ENCODE results near the gene MEF2B. TPM values are rescaled to one million over a fixed set of nuclear protein-coding genes. Genes with fewer than 3 reads are reported as not detected.
"Not testable (repeated sequence)": the region's sequence is repeated elsewhere in the genome, so short reads cannot be mapped to it uniquely, and the experiment has no call there.

Gene MEF2B
- total RNA-seq, 6 donors from 2014 or later = 2.0 to 3.9 (median 3.1) TPM; not detected in 3

DNA sequence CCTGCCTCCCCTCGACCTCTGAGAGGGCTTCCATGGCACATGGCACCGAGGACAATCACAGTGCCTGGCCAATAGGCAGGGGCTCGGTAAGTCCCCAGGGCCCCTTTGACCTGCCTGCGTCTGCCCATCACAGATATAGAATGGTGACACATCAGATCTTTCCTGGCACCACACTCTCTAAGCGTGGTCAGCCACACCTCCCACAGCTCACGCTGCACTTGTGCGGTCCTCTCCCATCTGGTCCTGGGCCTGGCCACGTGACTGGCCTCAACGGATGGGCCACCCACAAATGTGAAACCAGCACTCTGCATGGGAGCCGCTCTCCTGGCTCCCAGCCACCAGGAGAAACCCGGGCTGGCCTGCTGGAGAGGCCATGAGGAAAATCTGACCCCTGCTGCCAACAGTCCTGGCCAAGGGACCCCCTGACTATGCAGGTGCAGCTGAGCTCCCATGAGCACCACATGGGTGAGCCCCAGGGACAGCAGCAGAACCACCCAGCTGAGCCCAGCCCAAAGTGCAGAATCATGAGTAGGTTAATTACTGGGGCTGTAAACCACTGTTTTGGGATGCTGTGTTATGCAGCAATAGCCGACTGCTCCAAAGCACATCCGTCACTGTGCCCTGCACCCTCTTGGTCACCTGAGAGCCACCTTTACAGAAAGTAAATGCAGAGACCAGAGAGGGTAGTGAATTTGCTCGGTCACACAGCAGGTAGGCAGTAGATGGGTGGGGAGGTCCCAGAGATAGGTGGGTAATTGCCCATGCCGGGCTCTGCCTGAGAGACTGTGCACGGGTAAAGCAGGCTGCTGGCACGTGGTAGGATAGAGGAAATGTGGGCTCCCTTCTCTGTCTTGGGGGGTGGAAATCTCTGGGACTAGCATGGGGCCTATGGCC is 9.7 kb upstream of the MEF2B start:
- WGBS, 2 donors = 88 to 97% methylated on average over 7 to 11 of the region's 17 CpGs
- H3K4me1 ChIP-seq = peaks cover 0 to 4% (median 0%) of the 10 kb centered on the region in 4 donors
- peaks cover 0 to 3% (median 0%) of the 10 kb centered on the region in 4 donors for H3K9me3 ChIP-seq
- H3K4me3 ChIP-seq = no peak overlapping the region
- H3K36me3 ChIP-seq = peaks cover 13 to 72% (median 47%) of the 10 kb centered on the region in 4 donors
- H3K27me3 ChIP-seq = no peaks in the 10 kb centered on the region
- TF ChIP-seq POLR2A (IDR thresholded peaks at IDR 0.05) (no peak), POLR2AphosphoS5 (IDR thresholded peaks at IDR 0.05) (no peak), EP300 (IDR thresholded peaks at IDR 0.05) (no peak)
- TF ChIP-seq, protein P1, sequence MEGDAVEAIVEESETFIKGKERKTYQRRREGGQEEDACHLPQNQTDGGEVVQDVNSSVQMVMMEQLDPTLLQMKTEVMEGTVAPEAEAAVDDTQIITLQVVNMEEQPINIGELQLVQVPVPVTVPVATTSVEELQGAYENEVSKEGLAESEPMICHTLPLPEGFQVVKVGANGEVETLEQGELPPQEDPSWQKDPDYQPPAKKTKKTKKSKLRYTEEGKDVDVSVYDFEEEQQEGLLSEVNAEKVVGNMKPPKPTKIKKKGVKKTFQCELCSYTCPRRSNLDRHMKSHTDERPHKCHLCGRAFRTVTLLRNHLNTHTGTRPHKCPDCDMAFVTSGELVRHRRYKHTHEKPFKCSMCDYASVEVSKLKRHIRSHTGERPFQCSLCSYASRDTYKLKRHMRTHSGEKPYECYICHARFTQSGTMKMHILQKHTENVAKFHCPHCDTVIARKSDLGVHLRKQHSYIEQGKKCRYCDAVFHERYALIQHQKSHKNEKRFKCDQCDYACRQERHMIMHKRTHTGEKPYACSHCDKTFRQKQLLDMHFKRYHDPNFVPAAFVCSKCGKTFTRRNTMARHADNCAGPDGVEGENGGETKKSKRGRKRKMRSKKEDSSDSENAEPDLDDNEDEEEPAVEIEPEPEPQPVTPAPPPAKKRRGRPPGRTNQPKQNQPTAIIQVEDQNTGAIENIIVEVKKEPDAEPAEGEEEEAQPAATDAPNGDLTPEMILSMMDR (IDR thresholded peaks at IDR 0.05) = no peak
- no peak for ATAC-seq (ENCODE audit: low FRiP score in 2 of 2)
- no peak overlapping the region for H3K27ac ChIP-seq
- DNase-seq = no peak

GRCh38 chr19:19176950-19177349 is 6.9 kb upstream of the MEF2B start:
- peaks cover 0 to 3% (median 0%) of the 10 kb centered on the region in 4 donors for H3K9me3 ChIP-seq
- DNase-seq = no peak
- peaks cover 0 to 7% (median 2%) of the 10 kb centered on the region in 4 donors for H3K4me1 ChIP-seq
- H3K27me3 ChIP-seq = no peaks in the 10 kb centered on the region
- no peak overlapping the region for H3K4me3 ChIP-seq
- ATAC-seq (ENCODE audit: low FRiP score in 2 of 2) = no peak
- peaks cover 6 to 56% (median 40%) of the 10 kb centered on the region in 4 donors for H3K36me3 ChIP-seq
- H3K27ac ChIP-seq = no peak overlapping the region
- 87 to 100% methylated on average over 3 to 8 of the region's 8 CpGs for WGBS, 2 donors
- TF ChIP-seq POLR2AphosphoS5 (IDR thresholded peaks at IDR 0.05) (no peak), POLR2A (IDR thresholded peaks at IDR 0.05) (no peak), EP300 (IDR thresholded peaks at IDR 0.05) (no peak)
- TF ChIP-seq, protein P1 (IDR thresholded peaks at IDR 0.05) = no peak

DNA sequence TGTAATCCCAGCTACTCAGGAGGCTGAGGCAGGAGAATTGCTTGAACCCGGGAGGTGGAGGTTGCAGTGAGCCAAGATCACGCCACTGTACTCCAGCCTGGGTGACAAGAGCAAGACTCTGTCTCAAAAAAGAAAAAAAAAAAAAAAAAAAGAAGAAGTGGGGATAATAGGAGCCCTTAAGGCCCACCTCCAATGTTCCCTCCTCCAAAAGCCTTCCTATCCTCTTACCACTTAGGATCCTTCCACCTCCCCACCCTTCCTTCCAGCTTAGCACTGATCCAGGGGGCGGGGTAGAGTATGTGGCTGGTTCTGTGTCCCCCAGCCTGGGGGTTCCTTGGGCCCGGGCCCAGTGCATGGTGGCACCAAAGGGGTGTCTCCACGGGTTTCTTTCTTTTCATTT is 3.2 kb upstream of the MEF2B start:
- ATAC-seq (ENCODE audit: low FRiP score in 2 of 2); DNase-seq; H3K4me3 ChIP-seq; H3K27ac ChIP-seq; H3K27me3 ChIP-seq; H3K9me3 ChIP-seq: not testable (repeated sequence)
- Histone ChIP-seq H3K4me1 (peaks cover 7 to 17% (median 11%) of the 10 kb centered on the region in 4 donors), H3K36me3 (peaks cover 3 to 22% (median 17%) of the 10 kb centered on the region in 4 donors)
- 92 to 96% methylated on average over 5 of the region's 5 CpGs for WGBS, 2 donors

DNA sequence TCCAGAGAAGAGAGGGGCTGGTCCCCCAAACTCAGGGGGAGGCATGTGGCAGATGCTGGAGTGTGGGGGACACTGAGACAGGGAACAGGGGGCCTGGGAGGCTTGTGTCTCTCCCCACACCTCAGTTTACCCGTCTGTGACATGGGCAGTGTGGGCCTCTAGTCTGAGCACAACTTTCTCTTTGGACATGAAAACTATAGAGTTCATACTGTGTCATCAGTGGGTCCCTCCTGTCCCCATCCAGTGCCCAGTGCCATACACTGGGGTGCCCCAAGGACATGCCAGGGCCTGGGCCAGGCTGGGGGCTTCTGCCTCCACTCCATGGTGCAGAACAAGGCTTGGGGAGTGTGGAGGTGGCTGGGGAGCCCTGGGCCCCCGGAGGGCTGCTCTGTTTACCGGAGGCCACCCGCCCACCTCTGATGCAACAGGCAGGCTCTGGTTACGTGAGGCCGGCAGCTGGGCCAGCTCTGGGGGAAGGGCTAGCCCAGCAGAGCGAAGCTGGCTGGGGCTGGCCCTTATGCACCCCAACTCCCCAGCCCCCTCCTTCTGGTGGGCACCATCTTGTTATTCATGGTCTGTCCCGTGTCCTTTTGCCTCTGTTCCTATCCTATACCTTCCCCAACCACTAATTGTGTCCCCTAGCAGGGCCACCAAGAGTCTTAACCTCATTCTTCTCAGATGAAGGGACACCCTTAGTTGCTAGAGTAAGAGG is 1.9 kb upstream of the MEF2B start:
- Histone ChIP-seq H3K4me1 (peaks cover 7 to 17% (median 11%) of the 10 kb centered on the region in 4 donors), H3K27me3 (no peaks in the 10 kb centered on the region), H3K27ac (no peak overlapping the region), H3K9me3 (no peaks in the 10 kb centered on the region), H3K4me3 (no peak overlapping the region), H3K36me3 (peaks cover 3 to 14% (median 9%) of the 10 kb centered on the region in 4 donors)
- WGBS, 2 donors = 50 to 56% methylated on average over 3 to 8 of the region's 8 CpGs
- ATAC-seq (ENCODE audit: low FRiP score in 2 of 2) (no peak), DNase-seq (no peak)
- TF ChIP-seq EP300 (IDR thresholded peaks at IDR 0.05) (no peak), POLR2AphosphoS5 (IDR thresholded peaks at IDR 0.05) (no peak), POLR2A (IDR thresholded peaks at IDR 0.05) (no peak)
- TF ChIP-seq, protein P1 (IDR thresholded peaks at IDR 0.05) = no peak
